HepG2 (cell line): ENCODE measurements around the gene CFAP97D1. TPM values are rescaled to one million over a fixed set of nuclear protein-coding genes. Genes with fewer than 3 reads are reported as not detected.

Experiments used
- AGO2 ChIP-seq: fragments of 200-400 bp; formaldehyde crosslinking; optimal IDR thresholded peaks from 2 replicates; pipeline ENCODE3; 2017; ENCODE audit warnings: mild to moderate bottlenecking, low read depth, low read length, moderate library complexity
- ARNTL ChIP-seq: sonication (generic); formaldehyde crosslinking; IDR thresholded peaks from 2 replicates; pipeline ENCODE4 v1.4.0; 2020; ENCODE audit warnings: mild to moderate bottlenecking, missing genetic modification reagents
- GZF1 ChIP-seq: sonication (generic); formaldehyde crosslinking; IDR thresholded peaks from 2 replicates; pipeline ENCODE4 v1.5.1; 2020; ENCODE audit warnings: mild to moderate bottlenecking, missing genetic modification reagents
- HMG20B ChIP-seq: conservative IDR thresholded peaks from 2 replicates; pipeline ENCODE4 v1.6.1; 2016; ENCODE audit warnings: missing genetic modification reagents, missing compliant biosample characterization
- KLF12 ChIP-seq: sonication (generic); formaldehyde crosslinking; IDR thresholded peaks from 2 replicates; pipeline ENCODE4 v1.4.0; 2020; ENCODE audit warnings: missing genetic modification reagents, borderline replicate concordance
- KMT2A ChIP-seq: sonication (generic); formaldehyde crosslinking; IDR thresholded peaks from 2 replicates; pipeline ENCODE4 v1.4.0; 2020; ENCODE audit warnings: missing genetic modification reagents
- NFAT5 ChIP-seq: sonication (generic); formaldehyde crosslinking; IDR thresholded peaks from 2 replicates; pipeline ENCODE4 v1.4.0; 2020; ENCODE audit warnings: missing genetic modification reagents
- TCF7 ChIP-seq: sonication (generic); IDR thresholded peaks from 2 replicates; pipeline ENCODE4 v1.6.1; 2016; ENCODE audit warnings: antibody characterized with exemption, low read depth
- ZNF101 ChIP-seq: sonication (generic); formaldehyde crosslinking; IDR thresholded peaks from 2 replicates; pipeline ENCODE4 v1.4.0; 2020; ENCODE audit warnings: mild to moderate bottlenecking, low read depth, missing genetic modification reagents, borderline replicate concordance
- ZNF160 ChIP-seq: sonication (generic); formaldehyde crosslinking; IDR thresholded peaks from 2 replicates; pipeline ENCODE4 v1.8.0; 2022; ENCODE audit warnings: mild to moderate bottlenecking, inconsistent platforms, missing genetic modification reagents
- ZNF234 ChIP-seq: sonication (generic); formaldehyde crosslinking; conservative IDR thresholded peaks from 2 replicates; pipeline ENCODE4 v1.5.1; 2020; ENCODE audit warnings: mild to moderate bottlenecking, missing genetic modification reagents
- ZNF276 ChIP-seq: sonication (generic); formaldehyde crosslinking; IDR thresholded peaks from 2 replicates; pipeline ENCODE4 v1.4.0; 2020; ENCODE audit warnings: mild to moderate bottlenecking, low read depth, missing genetic modification reagents
- ZNF296 ChIP-seq: sonication (generic); formaldehyde crosslinking; conservative IDR thresholded peaks from 2 replicates; pipeline ENCODE4 v1.5.0; 2020; ENCODE audit warnings: mild to moderate bottlenecking, missing genetic modification reagents
- ZNF513 ChIP-seq: sonication (generic); formaldehyde crosslinking; conservative IDR thresholded peaks from 2 replicates; pipeline ENCODE4 v1.5.0; 2020; ENCODE audit warnings: missing genetic modification reagents
- ZNF546 ChIP-seq: sonication (generic); formaldehyde crosslinking; conservative IDR thresholded peaks from 2 replicates; pipeline ENCODE4 v1.8.1; 2023; ENCODE audit warnings: mild to moderate bottlenecking, missing genetic modification reagents
- ZNF598 ChIP-seq: sonication (generic); formaldehyde crosslinking; IDR thresholded peaks from 2 replicates; pipeline ENCODE4 v1.5.1; 2020; ENCODE audit warnings: mild to moderate bottlenecking, missing genetic modification reagents, borderline replicate concordance
- ZNF609 ChIP-seq: sonication (generic); formaldehyde crosslinking; IDR thresholded peaks from 2 replicates; pipeline ENCODE4 v1.4.0; 2020; ENCODE audit warnings: mild to moderate bottlenecking, missing genetic modification reagents, borderline replicate concordance
- polyA plus RNA-seq, 8 experiments: library from polyadenylated mRNA; depleted of rRNA in 3 of 8; stranded (reverse) in 7 of 8; unstranded in 1 of 8; fragments of >200 nt; fragmentation: Illumina TruSeq in 4 of 8; extraction: Trizol in 4 of 8; gene quantifications; 2 replicates each; pipeline versions ENCODE4 v1.2.1 to v1.2.3, GENCODE V29; 2011 to 2016; ENCODE audit warnings: low read depth in 4 of 8, missing spikeins in 1 of 8, mixed read lengths in 1 of 8; ENCODE audit not compliant: insufficient read depth in 1 of 8
- total RNA-seq, 5 experiments: library from RNA; depleted of rRNA; stranded (reverse); fragments of >200 nt; fragmentation: Illumina TruSeq; extraction: Trizol; gene quantifications; 2 replicates each; pipeline ENCODE4 v1.2.3, GENCODE V29; 2016; ENCODE audit warnings: low read depth in 1 of 5

Gene CFAP97D1
- total and polyA plus RNA-seq, 2 of the 13 experiments (the other 11 are each of a cell fraction or from before 2014, with no cell fraction given), result 0.02 TPM; not detected in 1

- TF ChIP-seq ZNF513 (CRISPR knock-in tag) (no peak), KMT2A (CRISPR knock-in tag) (no peak), KLF12 (CRISPR knock-in tag) (no peak), ZNF598 (no peak), ZNF234 (CRISPR knock-in tag) (no peak), ZNF609 (CRISPR knock-in tag) (no peak), AGO2 (no peak), ZNF276 (CRISPR knock-in tag) (0 out of 2 replicates have a peak, but pooled peaks have one; percentile 29), GZF1 (CRISPR knock-in tag) (no peak), HMG20B (CRISPR knock-in tag) (no peak), NFAT5 (CRISPR knock-in tag) (no peak), ZNF546 (0 out of 2 replicates have a peak, but pooled peaks have one; percentile 36), ZNF101 (no peak), ARNTL (CRISPR knock-in tag) (no peak), ZNF296 (no peak), ZNF160 (CRISPR knock-in tag) (no peak), TCF7 (no peak)
Observed at GRCh38 chr17:43755389-43755875, 24.8 kb upstream of the CFAP97D1 start (continued).
